ENCODE results near the gene CRYBA4.

The CRYBA4 gene

DNA sequence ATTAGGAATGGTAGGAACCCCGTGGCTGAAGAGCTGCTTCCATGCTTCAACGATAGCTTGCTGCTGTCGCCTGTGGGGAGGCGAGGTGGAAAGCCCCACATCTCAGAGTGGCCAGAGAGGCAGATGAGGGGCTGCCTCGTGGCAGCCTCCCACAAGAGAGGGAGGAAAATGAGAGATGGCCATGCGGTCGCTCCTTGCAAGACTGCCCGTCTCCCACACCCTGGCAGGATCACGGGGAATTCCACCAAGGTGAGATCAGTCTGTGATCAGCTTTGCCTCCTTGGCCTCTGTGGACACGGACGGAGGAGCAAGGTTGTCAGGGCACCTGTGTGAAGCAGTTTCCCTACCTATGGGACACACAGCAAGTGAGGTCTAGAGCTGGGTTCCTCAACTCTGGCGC is 3.0 kb downstream of the CRYBA4 start:
- no peak for DNase-seq (ENCODE audit: low read depth)

DNA sequence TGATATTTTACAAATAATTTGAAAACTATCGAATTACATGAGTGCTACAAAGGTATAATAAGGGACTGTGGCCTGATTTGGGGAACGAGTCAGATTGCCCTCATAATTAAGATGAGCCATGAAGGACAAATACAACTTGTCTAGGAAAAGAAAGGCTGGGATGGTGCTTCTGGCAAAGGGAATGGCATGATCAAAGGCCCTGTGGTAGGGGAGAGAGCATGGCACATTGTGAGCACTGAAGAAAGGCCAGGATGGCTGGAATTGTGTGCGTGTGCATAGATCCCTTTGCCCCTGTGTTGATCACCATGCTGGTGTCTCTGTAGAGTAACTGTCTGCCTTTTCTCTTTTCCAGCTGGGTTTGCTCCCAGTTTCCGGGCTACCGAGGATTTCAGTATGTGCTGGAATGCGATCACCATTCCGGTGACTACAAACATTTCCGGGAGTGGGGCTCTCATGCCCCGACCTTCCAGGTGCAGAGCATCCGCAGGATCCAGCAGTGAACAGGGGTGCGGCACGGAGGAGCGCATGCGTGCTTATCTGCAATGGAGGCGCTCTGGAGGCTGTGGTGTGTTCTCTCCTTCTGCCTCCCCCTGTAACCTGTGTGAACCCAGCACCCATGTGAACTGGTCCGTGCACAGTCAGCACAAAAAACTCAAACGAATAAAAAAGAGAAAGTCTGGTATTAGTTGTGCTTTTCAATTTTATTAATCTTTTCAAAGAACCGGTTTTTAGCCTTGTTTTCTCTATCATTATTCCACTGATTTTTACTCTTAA is 8.4 kb downstream of the CRYBA4 start:
- DNase-seq (ENCODE audit: low read depth), result no peak

DNA sequence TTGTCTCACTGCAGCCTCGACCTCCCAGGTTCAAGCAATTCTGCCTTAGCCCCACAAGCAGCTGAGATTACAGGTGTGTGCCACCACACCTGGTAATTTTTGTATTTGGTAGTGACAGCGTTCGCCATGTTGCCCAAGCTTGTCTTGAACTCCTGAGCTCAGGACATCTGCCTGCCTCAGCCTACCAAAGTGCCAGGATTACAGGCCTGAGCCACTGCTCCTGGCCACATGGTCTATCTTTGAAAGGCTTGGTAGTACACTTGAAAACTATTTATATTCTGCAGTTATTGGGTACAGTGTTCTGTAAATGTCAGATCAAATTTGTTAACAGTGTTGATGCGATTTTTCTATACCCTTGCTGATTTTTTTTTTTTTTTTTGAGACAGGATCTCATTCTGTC is 9.5 kb downstream of the CRYBA4 start:
- DNase-seq (ENCODE audit: low read depth), result no peak

DNA sequence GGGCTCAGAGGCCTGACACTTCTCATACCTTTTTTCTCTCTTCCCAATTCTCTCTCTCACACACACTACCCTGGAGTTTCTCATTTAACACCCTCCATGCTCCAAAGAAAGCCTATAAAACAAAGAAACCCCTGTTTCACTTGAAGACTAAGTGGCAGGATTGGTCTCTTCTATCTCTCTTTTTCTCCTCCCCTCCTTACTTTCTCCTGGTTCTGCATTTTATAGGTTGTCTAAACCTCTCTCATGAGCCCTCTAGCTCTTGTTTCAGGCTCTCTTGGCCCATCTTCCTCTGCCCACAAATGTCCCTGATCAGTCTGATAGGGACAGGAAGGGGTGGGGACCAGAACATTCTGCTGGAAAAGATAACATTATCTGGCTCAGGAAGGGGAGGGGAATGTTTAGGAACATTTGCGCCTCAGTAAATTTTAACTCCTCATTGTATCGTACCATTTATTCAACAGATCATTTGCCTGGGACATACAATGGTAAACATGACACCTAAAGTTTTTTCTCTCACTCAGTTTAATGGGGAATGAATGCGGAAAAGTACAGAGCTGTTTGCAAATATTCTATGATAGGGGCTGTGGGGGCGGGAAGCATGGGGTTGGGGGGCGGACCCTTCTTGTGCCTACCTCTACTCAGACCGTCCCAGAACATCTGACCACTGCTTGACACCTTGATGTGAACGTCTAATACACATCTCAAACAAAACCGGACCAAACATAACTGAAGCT is 10.8 kb downstream of the CRYBA4 start:
- DNase-seq (ENCODE audit: low read depth), result no peak

DNA sequence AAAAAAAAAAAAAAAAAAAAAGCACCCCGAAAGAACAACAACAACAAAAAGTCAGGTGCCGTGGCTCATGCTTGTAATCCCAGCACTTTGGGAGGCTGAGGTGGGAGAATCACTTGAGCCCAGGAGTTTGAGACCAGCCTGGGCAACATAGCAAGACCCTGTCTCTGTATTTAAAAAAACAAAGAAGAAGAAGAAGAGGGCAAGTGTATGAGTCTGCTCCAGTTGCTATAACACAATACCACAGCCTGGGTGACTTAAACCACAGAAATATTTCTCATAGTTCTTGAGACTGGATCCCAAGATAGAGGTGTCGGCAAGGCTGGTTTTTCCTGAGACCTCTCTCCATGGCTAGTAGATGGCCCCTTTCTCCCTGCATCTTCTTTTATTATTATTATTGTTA is 12.4 kb downstream of the CRYBA4 start:
- no peak for DNase-seq (ENCODE audit: low read depth)

DNA sequence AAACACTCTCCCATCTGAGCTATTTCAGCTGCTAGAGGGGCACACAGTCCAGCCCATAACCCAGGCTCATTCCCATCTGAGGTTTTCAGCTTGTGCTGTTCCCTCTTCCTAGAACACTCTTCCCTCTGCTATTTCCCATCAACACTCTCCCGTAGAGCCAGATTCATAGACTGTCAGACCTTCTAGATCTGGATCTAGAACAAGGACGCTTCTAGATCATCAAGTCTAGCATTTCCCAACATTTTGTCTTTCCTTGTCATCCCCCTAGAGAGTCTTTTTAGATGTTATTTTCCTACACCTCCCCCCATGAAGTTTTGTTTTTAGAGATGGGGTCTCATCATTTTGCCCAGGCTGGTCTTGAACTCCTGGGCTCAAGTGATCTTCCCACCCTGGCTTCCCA is 13.4 kb downstream of the CRYBA4 start:
- DNase-seq (ENCODE audit: low read depth), result no peak

DNA sequence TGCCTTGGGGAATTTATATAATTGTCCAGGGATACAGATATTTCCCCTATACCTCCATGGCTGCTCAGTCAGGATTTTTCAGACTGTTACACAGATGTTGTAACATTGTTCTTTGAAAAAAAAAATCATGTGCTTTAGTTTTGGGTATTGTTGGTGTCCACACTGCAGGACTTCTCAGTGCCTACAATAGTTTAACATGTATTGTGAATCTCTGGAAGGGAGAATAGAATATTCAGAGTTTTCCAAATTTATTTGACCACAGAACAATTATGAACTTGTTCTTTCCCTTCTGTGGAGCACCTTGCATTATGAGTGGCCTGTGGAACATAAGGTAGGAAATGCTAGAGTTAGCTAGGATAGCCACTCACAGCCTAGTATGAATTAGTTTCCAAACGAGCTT is 14.5 kb downstream of the CRYBA4 start:
- no peak for DNase-seq (ENCODE audit: low read depth)

DNA sequence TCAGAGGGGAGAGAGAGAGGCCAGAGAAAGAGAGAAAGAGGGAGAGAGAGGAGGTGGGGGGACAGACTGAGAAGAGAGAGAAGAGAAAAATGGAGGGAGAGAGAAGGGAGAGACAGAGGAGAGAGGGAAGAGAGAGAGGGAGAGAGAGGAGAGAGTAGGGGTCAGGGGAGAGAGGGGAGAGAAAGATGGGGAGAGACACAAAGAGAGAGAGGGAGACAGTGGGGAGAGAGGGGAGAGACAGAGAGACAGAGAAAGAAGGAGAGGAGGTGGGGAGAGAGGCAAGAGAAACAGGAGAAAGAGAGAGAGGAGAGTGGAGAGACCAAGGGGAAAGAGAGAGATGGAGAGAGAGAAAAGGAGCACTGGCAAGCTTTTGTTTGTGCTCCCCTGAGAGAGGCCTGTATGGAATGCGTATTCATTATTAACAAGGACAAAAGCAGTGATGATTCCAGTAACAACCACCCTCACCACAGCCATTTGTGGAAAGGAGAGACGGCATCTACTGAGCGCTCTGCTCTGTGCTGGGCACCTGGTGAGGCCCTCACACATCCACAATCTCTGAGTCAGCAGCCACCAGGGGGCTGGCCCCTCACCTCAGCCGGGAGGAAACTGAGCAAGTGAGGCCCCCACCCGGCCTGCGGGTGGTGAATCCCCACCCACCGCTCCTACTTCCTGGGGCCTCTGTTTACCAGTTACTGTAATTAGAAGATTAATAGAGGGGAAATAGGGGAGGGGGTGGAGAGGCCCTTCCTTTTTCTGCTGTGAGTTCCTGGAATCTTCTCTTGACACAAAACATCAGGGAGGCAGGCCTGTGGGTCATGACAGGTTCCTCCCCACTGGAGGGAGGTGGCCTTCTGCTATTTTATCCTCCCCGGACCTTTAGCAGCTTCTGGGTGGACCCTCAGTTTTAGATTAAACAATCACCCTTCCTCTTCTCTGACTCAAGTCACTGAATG is 21.0 kb downstream of the CRYBA4 start:
- DNase-seq (ENCODE audit: low read depth), result no peak

DNA sequence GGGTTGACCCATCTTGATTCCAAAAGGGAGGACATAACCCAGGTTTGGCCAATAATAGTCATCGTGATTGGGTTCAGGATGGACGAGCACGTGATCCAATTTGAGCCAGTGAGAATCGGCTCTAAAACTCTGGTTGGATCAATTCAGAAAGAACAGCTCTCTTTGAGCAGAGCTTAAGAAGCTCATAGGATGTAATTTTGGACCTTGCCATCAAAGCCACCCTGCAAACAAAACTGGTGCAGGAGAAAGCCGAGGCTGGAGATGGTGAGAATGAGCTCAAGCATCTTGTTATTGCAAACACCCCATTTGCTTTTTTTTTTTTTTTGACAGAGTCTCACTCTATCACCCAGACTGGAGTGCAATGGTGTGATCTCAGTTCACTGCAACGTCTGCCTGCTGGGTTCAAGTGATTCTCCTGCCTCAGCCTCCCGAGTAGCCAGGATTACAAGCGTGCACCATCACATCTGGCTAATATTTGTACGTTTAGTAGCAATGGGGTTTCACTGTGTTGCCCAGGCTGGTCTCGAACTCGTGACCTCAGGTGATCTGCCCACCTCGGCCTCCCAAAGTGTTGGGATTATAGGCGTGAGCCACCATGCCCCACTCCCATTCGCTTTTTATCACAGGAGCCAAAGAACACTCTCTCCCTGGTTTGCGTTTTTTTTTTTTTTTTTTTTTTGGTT is 21.8 kb downstream of the CRYBA4 start:
- no peak for DNase-seq (ENCODE audit: low read depth)

DNA sequence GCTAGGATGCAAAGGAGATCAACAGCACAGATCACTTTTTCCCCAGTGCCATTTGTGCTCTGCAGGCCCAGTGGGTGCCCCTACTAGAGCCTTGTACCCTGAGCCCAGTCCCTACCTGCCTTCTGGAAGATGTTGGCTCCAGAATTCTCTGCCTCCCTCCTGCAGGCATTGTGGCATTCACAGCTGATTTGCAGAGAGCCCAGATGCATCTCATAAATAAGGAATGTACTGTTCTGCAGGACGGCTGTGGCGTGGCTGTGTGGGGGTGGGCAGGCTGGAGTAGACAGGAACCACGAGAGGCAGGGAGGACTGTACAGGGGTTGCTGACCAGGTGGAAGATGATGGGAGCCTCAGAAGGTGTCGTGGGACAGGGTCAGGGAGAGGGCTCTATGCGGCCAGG is 24.4 kb downstream of the CRYBA4 start:
- DNase-seq (ENCODE audit: low read depth), result peak; percentile 30

DNA sequence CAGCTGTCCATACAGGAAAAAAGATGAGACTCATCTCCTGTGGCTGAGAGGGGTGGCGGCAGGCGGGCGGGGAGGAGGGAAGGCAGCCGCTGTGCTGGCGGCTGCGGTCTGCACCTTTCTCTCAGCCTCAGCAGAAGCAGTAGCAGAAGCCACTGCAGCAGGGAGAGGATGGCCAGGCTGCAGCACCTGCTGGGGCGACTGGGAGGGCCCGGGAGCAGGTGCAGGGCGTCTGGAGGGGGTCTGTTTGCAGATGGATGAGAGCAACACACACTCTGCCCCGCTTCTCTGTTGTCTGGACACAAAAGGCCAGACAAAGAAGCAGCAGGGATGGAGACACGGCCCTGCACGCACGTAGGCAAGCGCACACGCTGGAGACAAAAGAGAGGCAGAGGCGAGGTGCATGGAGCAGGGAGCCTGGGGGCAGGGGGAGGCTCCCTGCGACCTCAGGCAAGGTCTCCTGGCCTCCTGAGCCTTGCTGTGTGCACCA is 26.3 kb downstream of the CRYBA4 start:
- DNase-seq (ENCODE audit: low read depth), result no peak

DNA sequence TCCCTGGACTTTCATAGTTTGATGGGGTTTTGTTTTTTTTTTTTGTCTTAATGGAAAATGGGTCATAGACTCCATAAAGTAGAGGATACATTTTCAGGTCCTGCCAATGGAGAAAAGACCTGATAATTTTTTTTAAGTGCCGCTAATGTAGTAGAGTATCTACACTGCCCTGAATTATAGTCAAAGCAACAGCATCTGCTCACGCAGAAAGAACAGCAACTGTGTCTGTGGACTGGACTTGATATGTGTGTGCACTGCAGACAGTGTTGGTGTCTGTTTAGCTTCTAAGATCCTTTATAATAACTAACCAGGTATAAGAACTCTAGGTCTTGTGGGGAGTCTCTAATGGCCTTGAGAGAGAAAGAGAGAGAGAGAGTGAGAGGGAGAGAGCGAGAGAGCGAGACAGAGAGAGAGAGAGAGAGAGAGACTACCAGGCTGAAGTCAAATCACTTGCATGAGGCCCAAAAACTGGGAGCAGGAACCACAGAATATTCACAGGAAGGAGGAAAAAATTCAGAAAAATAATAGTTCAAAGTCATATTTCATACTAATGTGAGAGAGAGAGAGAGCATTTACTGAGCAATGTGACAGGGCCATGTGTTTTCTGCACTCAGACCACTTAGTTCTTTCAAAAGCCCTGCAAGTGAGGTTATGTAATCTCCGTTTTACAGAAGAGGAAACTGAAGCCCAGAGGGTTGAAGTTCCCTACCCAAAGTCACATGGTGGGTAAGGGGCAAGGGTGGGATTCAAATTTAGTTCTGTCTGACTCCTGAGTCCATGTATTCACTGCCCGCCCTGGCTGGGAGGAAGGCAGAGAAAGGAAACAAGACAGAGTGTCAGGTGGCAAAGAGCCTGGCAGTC is 27.0 kb downstream of the CRYBA4 start:
- DNase-seq (ENCODE audit: low read depth), result peak; percentile 48

DNA sequence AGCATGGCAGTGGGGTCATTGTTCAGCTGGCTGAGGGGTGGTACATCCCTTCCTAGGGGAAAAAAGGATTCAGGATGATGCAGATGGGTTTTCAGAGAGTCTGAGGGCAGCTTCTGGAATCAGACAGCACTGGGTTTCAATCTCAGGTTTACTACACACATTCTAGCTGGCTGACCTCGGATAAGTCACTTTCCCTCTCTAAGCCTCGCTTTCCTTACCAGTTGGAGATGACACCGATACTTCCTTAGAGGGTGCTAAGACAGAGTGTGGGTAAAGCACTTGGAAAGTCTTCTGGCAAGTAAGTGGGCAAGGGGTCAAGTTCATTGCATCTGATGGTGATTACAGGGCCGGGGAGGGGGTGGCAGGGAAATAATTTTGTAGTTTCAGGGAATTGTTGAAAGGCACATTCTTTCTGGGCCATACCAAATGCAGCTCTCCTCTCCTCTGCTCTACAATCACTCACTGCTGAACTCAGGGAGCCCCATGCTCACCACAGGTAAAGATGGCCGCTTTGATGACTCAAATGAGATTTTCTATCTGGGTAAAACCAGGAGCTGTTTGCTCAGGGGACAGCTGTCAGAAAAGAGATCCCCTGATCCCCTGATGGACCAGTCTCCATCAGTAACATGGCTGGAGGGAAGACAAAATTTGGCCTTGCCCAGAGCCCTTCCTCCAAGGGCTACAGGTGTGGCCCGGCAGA is 29.1 kb downstream of the CRYBA4 start:
- no peak for DNase-seq (ENCODE audit: low read depth)

DNA sequence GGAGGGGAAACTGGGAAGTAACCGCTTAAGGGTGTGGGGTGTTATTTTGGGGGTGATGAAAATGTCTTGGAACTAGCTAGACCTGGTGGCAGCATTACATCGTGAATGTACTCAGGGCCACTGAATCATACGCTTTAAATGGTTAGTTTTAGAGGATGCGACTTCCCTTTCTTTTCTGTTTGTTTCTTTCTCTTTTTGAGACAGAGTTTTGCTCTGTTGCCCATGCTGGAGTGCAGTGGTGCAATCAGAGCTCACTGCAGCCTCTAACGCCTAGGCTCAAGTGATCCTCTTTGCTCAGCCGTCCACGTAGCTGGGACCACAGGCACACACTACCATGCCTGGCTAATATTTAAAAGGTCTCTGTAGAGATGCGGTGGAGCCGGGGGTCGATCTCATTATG is 30.1 kb downstream of the CRYBA4 start:
- DNase-seq (ENCODE audit: low read depth), result no peak

DNA sequence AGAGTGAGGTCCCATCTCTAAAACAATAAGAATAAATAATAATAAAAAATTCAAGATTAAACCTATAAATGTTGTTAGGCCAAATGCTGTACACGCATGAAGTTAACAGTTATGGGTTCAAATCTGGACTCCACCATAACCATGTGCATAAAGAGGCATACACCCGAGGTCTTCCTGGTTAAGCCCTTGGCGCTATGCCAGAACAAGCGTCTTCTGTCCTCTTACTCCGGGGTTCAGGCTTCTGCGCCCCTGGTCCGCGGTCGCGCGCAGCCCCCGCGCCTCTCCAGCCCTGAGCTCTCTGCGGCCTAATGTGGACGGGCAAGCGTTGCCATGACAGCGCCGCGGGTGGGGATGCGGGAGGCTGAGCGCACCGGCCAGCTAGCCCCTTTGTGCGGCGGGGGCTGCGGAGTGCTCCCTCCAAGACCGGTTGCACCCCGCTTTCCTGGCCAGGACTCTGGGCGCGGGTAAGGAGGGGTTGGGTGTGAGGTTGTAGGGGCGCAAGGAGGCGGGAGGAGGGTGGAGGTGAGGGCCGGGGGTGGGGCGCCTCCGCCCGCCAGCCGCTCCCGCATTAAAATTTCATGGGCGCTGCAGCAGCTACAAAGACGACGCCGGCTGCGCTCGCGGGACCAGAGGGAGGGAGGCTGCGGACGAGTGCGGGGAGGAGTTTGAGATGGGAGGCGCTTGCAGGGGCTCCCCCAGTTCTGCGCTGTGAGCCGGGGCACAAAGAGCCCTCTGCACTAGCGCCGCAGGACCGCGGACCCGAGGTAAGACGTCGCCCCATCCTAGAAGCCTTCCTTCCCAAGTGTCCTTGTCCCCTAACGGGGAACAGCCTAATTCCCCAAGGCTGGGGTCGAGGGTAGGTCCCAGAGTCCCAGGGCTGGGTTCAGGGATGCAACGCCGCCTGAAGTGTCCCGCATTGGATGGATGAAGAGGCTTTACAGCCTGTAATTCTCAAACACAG is 35.4 kb downstream of the CRYBA4 start, which contains the start of gene MIAT:
Gene MIAT (plus strand): TSS at position 698 of the 961 bp plus-strand sequence.
- no peak for DNase-seq (ENCODE audit: low read depth)

DNA sequence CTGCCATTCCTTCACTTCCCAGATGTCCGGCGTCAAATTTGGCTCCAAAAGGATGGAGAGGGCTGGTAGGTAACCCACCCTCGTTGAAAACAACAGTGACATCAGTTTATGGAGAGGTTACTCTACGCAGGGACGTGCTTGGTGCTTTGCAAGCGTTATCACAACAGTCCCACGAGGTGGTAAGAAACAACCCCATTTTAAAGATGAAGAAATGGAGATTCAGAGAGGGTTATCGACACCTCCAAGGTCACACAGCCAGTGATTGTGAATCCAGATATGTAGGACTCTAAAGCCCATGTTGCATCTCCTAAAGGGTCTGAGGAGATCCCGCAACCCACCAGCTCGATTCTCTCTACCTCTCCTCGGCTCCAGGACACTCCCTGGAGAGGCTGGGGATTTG is 36.4 kb downstream of the CRYBA4 start:
- no peak for DNase-seq (ENCODE audit: low read depth)

DNA sequence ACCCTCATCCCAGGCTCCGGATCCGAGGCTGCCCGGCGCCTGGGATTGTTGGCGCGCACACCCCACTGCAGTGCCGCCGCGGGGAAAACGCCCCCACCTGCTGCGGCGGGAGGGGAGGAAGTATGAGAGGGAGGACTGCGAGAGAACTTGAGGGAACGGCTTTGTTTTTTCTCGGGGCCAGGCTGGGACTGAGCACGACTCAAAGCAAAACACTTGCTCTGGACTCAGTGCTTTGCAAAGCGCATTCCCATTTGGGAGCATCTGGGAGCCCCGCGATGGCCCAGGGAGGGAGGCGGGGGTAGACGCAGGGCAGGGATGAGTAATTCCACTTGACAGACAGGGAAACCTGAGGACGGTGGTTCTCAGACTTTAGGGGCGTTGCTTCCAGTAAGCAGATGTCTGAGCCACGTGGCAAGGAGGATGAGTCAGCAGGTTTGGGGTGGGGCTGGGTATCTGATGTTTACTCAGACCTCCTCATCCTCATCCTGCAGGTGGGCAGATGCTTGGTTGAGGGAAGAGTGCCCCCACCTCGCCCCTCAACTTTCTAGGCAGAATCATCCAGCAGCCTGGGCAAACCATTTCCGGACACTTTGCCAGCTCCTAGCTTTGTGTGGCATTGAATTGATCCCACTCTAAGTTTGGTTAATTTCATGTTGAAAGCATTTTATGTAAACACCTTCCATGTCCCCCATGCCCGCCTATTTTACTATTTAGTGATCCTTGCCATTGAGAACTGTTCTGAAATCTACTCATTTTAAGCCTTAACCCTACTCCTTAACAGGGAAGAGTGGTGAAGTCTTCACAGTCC is 37.1 kb downstream of the CRYBA4 start:
- peak; percentile 95 for DNase-seq (ENCODE audit: low read depth)

DNA sequence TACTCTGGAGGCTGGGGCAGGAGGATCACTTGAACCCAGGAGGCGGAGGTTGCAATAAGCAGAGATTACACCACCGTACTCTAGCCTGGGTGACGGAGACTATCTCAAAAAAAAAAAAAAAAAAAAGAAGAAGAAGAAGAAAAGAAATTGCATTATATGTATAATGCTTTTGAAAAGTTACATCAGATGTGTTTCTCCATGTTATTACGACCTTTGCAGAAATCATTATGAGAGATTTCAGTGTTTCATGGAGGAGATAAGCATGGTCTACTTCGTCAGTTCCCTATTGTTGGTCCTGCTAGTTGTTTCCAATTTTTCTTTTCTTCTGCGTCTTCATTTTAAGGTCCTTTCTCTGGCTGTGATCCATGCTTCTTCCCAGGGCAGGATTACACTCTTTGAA is 38.6 kb downstream of the CRYBA4 start:
- no peak for DNase-seq (ENCODE audit: low read depth)
